Esophagus muscularis mucosa (tissue), 4 donors: ENCODE measurements around the gene JTB. TPM values are rescaled to one million over a fixed set of nuclear protein-coding genes. Genes with fewer than 3 reads are reported as not detected.
"Not testable (repeated sequence)": the region's sequence is repeated elsewhere in the genome, so short reads cannot be mapped to it uniquely, and the experiment has no call there.

ENCODE experiments used
- DNase-seq: peaks from one replicate; pipeline ENCODE4 v3.0.0-alpha.2; 2017; ENCODE audit errors: extremely low spot score
- H3K27ac ChIP-seq, 4 donors: fragments of 200-600 bp; sonication (generic); replicated peaks in 1 of 4; 1 replicate in 3 of 4; 2 replicates in 1 of 4; pipeline ENCODE4 v1.5.1; 2016 to 2019; ENCODE audit warnings: mild to moderate bottlenecking in 1 of 4
- H3K27me3 ChIP-seq, 4 donors: fragments of 200-600 bp; sonication (generic); one replicate each; pipeline versions ENCODE4 v1.5.1 to v1.6.0; 2016 to 2019
- H3K36me3 ChIP-seq, 4 donors: fragments of 200-600 bp; sonication (generic); one replicate each; pipeline ENCODE4 v1.5.1; 2016 to 2019
- H3K4me1 ChIP-seq, 4 donors: fragments of 200-600 bp; sonication (generic); one replicate each; pipeline ENCODE4 v1.5.1; 2016 to 2019
- H3K4me3 ChIP-seq, 4 donors: fragments of 200-600 bp; sonication (generic); 1 replicate in 2 of 4; 2 replicates in 2 of 4; pipeline ENCODE4 v1.5.1; 2016 to 2019; ENCODE audit warnings: mild to moderate bottlenecking in 4 of 4, moderate library complexity in 1 of 4
- H3K9me3 ChIP-seq, 4 donors: fragments of 200-600 bp; sonication (generic); 1 replicate in 3 of 4; 2 replicates in 1 of 4; pipeline ENCODE4 v1.5.1; 2016 to 2019
- CTCF ChIP-seq, 3 experiments: fragments of 200-600 bp in 2 of 3; fragments of 450-650 bp in 1 of 3; sonication (generic) in 2 of 3; IDR thresholded peaks; one replicate each; pipeline ENCODE4 v1.5.1; 2017 to 2019; ENCODE audit warnings: antibody characterized with exemption in 3 of 3, mild to moderate bottlenecking in 2 of 3, moderate library complexity in 1 of 3
- EP300 ChIP-seq: sonication (generic); formaldehyde crosslinking; IDR thresholded peaks from one replicate; pipeline ENCODE4 v1.6.1; 2017; ENCODE audit warnings: antibody characterized with exemption
- POLR2A ChIP-seq: fragments of 450-650 bp; IDR thresholded peaks from one replicate; pipeline ENCODE4 v1.6.1; 2017; ENCODE audit warnings: antibody characterized with exemption, moderate library complexity, mild to moderate bottlenecking, low read depth
- POLR2AphosphoS5 ChIP-seq, 2 donors: sonication (generic); formaldehyde crosslinking; IDR thresholded peaks; one replicate each; pipeline ENCODE4 v1.6.1; 2017; ENCODE audit warnings: antibody characterized with exemption in 2 of 2
- WGBS: methylation state at CpG from one replicate; pipeline ENCODE4 v1.1.5; 2018; 5-methylcytosine and 5-hydroxymethylcytosine counted together
- intact Hi-C: fragments of 100-400 bp; cut with DNase I; formaldehyde crosslinking; loops from one replicate; pipeline ENCODE4 v1.15.1; 2023
- total RNA-seq, 4 donors: library from RNA; depleted of rRNA; stranded (reverse); fragments of >200 nt; gene quantifications; one replicate each; pipeline versions ENCODE4 v1.1.0 to v1.2.1, GENCODE V29; 2016

Gene JTB
- total RNA-seq, 4 donors from 2014 or later: 175 to 238 (median 216) TPM

- Histone ChIP-seq H3K4me3 (no peak overlapping the region), H3K27me3 (no peaks in the 10 kb centered on the region), H3K27ac (no peak overlapping the region), H3K9me3 (no peaks in the 10 kb centered on the region), H3K36me3 (no peaks in the 10 kb centered on the region), H3K4me1 (no peaks in the 10 kb centered on the region)
- no peak for DNase-seq
- TF ChIP-seq EP300: no peak
- TF ChIP-seq POLR2A: no peak
- no peak for TF ChIP-seq CTCF (IDR thresholded peaks at IDR 0.05)
- no peak for TF ChIP-seq POLR2AphosphoS5 (IDR thresholded peaks at IDR 0.05)
- WGBS: 74% methylated on average over 1 of the region's 1 CpG
- intact Hi-C loops: no loop called here
These were observed 34.7 kb upstream of the JTB start for GRCh38 chr1:154012129-154012528.

- Histone ChIP-seq H3K36me3 (no peaks in the 10 kb centered on the region), H3K9me3 (no peaks in the 10 kb centered on the region), H3K4me1 (no peaks in the 10 kb centered on the region), H3K27me3 (no peaks in the 10 kb centered on the region), H3K4me3 (no peak overlapping the region), H3K27ac (no peak overlapping the region)
- intact Hi-C loops: no loop called here
- no peak for TF ChIP-seq EP300
- no peak for TF ChIP-seq CTCF (IDR thresholded peaks at IDR 0.05)
- TF ChIP-seq POLR2AphosphoS5 (IDR thresholded peaks at IDR 0.05): no peak
- TF ChIP-seq POLR2A: no peak
- no peak for DNase-seq
- 88% methylated on average over 3 of the region's 3 CpGs for WGBS
These were observed 28.7 kb upstream of the JTB start for GRCh38 chr1:154006136-154006535.

- Histone ChIP-seq H3K4me3 (no peak overlapping the region), H3K27me3 (no peaks in the 10 kb centered on the region), H3K27ac (no peak overlapping the region), H3K36me3 (peaks cover 0 to 8% (median 3%) of the 10 kb centered on the region in 4 donors), H3K4me1 (peaks cover 0 to 1% (median under 1%) of the 10 kb centered on the region in 4 donors), H3K9me3 (no peaks in the 10 kb centered on the region)
- WGBS: 79% methylated on average over 4 of the region's 4 CpGs
- no peak for DNase-seq
- TF ChIP-seq POLR2AphosphoS5 (IDR thresholded peaks at IDR 0.05): no peak
- no peak for TF ChIP-seq POLR2A
- no peak for TF ChIP-seq CTCF (IDR thresholded peaks at IDR 0.05)
- no peak for TF ChIP-seq EP300
- intact Hi-C loops: no loop called here
These were observed 22.9 kb upstream of the JTB start for GRCh38 chr1:154000420-154000819.

- H3K9me3 ChIP-seq, H3K27me3 ChIP-seq, DNase-seq, intact Hi-C loops, H3K4me3 ChIP-seq, H3K27ac ChIP-seq: not testable (repeated sequence)
- peaks cover 18 to 32% (median 29%) of the 10 kb centered on the region in 4 donors for H3K4me1 ChIP-seq
- WGBS: 97% methylated on average over 10 of the region's 10 CpGs
- H3K36me3 ChIP-seq: peaks cover 23 to 44% (median 38%) of the 10 kb centered on the region in 4 donors
These were observed 19.4 kb upstream of the JTB start for GRCh38 chr1:153996882-153997281.

GRCh38 chr1:153995640-153996039, 18.2 kb upstream of the JTB start:
- intact Hi-C loops: no loop called here
- DNase-seq: no peak
- whole genome bisulfite sequencing: 92% methylated on average over 11 of the region's 11 CpGs
- Histone ChIP-seq H3K9me3 (no peaks in the 10 kb centered on the region), H3K4me1 (peaks cover 25 to 40% (median 37%) of the 10 kb centered on the region in 4 donors), H3K4me3 (no peak overlapping the region), H3K27ac (no peak overlapping the region), H3K36me3 (peaks cover 24 to 47% (median 42%) of the 10 kb centered on the region in 4 donors), H3K27me3 (no peaks in the 10 kb centered on the region)
- no peak for TF ChIP-seq POLR2A

- TF ChIP-seq POLR2AphosphoS5 (IDR thresholded peaks at IDR 0.05) (no peak), CTCF (IDR thresholded peaks at IDR 0.05) (no peak), EP300 (no peak)
- intact Hi-C loops: no loop called here
- Histone ChIP-seq H3K9me3 (no peaks in the 10 kb centered on the region), H3K27me3 (no peaks in the 10 kb centered on the region), H3K4me3 (no peak overlapping the region), H3K4me1 (peaks cover 26 to 41% (median 39%) of the 10 kb centered on the region in 4 donors), H3K36me3 (peaks cover 24 to 47% (median 42%) of the 10 kb centered on the region in 4 donors), H3K27ac (no peak overlapping the region)
- no peak for DNase-seq
- WGBS: 60% methylated on average over 3 of the region's 3 CpGs
These were observed 17.7 kb upstream of the JTB start for GRCh38 chr1:153995202-153995601.
